HG03060 (cell line): ENCODE data around the gene MMS19.

ENCODE experiments used
- ATAC-seq: cut with Tn5 transposase; IDR thresholded peaks from one replicate; pipeline ENCODE4 v1.9.1; 2021; ENCODE audit warnings: low read depth, moderate number of reproducible peaks; ENCODE audit not compliant: unreplicated experiment

MMS19 gene

GRCh38 chr10:97525683-97526110, 27.5 kb upstream of the MMS19 start:
- no peak for ATAC-seq

- ATAC-seq = no peak
Observed at GRCh38 chr10:97525086-97525485, 26.9 kb upstream of the MMS19 start.

GRCh38 chr10:97522937-97523336, 24.7 kb upstream of the MMS19 start:
- no peak for ATAC-seq

GRCh38 chr10:97522071-97522470, 23.8 kb upstream of the MMS19 start:
- no peak for ATAC-seq

GRCh38 chr10:97520978-97521761, 22.9 kb upstream of the MMS19 start:
- ATAC-seq = no peak

GRCh38 chr10:97520520-97520919, 22.3 kb upstream of the MMS19 start:
- no peak for ATAC-seq

- ATAC-seq = no peak
Observed at GRCh38 chr10:97519342-97519741, 21.1 kb upstream of the MMS19 start.

GRCh38 chr10:97518301-97519043, 20.2 kb upstream of the MMS19 start:
- no peak for ATAC-seq

GRCh38 chr10:97517778-97518300, 19.6 kb upstream of the MMS19 start:
- ATAC-seq = no peak

GRCh38 chr10:97517096-97517750, 19.0 kb upstream of the MMS19 start:
- no peak for ATAC-seq

GRCh38 chr10:97515271-97515978, 17.2 kb upstream of the MMS19 start:
- ATAC-seq = no peak

GRCh38 chr10:97514344-97514743, 16.1 kb upstream of the MMS19 start:
- no peak for ATAC-seq

- no peak for ATAC-seq
Observed at GRCh38 chr10:97512993-97513392, 14.8 kb upstream of the MMS19 start.

GRCh38 chr10:97511711-97512440, 13.7 kb upstream of the MMS19 start:
- no peak for ATAC-seq

- ATAC-seq = no peak
Observed at GRCh38 chr10:97510686-97511085, 12.5 kb upstream of the MMS19 start.

- no peak for ATAC-seq
Observed at GRCh38 chr10:97509120-97509680, 11.0 kb upstream of the MMS19 start.

GRCh38 chr10:97508342-97508741, 10.1 kb upstream of the MMS19 start:
- no peak for ATAC-seq

GRCh38 chr10:97506199-97506991, 8.2 kb upstream of the MMS19 start:
- no peak for ATAC-seq

- no peak for ATAC-seq
Observed at GRCh38 chr10:97505152-97505551, 6.9 kb upstream of the MMS19 start.
